ENCODE data around the gene DIP2A.

Gene DIP2A

GRCh38 chr21:46581780-46582307, 123.2 kb downstream of the DIP2A start:
- peaks cover 3% of the 10 kb centered on the region; the same call in 1 of the 2 replicates for H3K4me1 ChIP-seq (ENCODE audit: low read length)
- no peak overlapping the region for H2AFZ ChIP-seq (ENCODE audit: low read depth, low read length)
- H3K9me3 ChIP-seq (ENCODE audit: insufficient read depth, low read length) = peaks cover 3% of the 10 kb centered on the region; the same call in 1 of the 2 replicates
- TF ChIP-seq EZH2phosphoT487 (IDR thresholded peaks at IDR 0.05; ENCODE audit: low read depth) = no peak
- no peak for TF ChIP-seq CTCF (IDR thresholded peaks at IDR 0.05; ENCODE audit: low read depth, low read length)
- H3K9ac ChIP-seq (ENCODE audit: low read length) = no peak overlapping the region
- no peak overlapping the region for H3K4me2 ChIP-seq (ENCODE audit: low read length)
- no peak overlapping the region for H3K27ac ChIP-seq (ENCODE audit: low read length)
- no peaks in the 10 kb centered on the region for H4K20me1 ChIP-seq (ENCODE audit: insufficient read depth, low read length)
- no peaks in the 10 kb centered on the region for H3K79me2 ChIP-seq (ENCODE audit: low read length)
- no peak overlapping the region for H3K4me3 ChIP-seq (ENCODE audit: low read length)
- H3K27me3 ChIP-seq (ENCODE audit: low read depth, low read length) = no peaks in the 10 kb centered on the region
- H3K36me3 ChIP-seq (replicated peaks; ENCODE audit: low read depth, low read length) = peaks cover 20% of the 10 kb centered on the region

GRCh38 chr21:46585191-46585953, 126.7 kb downstream of the DIP2A start:
- no peak for TF ChIP-seq EZH2phosphoT487 (IDR thresholded peaks at IDR 0.05; ENCODE audit: low read depth)
- TF ChIP-seq CTCF (IDR thresholded peaks at IDR 0.05; ENCODE audit: low read depth, low read length) = no peak
- Histone ChIP-seq H3K79me2 (ENCODE audit: low read length) (no peaks in the 10 kb centered on the region), H3K27me3 (ENCODE audit: low read depth, low read length) (no peaks in the 10 kb centered on the region), H3K4me2 (ENCODE audit: low read length) (no peak overlapping the region), H3K36me3 (replicated peaks; ENCODE audit: low read depth, low read length) (peaks cover 20% of the 10 kb centered on the region), H3K9ac (ENCODE audit: low read length) (no peak overlapping the region), H3K9me3 (ENCODE audit: insufficient read depth, low read length) (no peaks in the 10 kb centered on the region), H3K27ac (ENCODE audit: low read length) (no peak overlapping the region), H2AFZ (ENCODE audit: low read depth, low read length) (no peak overlapping the region), H3K4me3 (ENCODE audit: low read length) (no peak overlapping the region), H3K4me1 (ENCODE audit: low read length) (peaks cover 3% of the 10 kb centered on the region; the same call in 1 of the 2 replicates), H4K20me1 (ENCODE audit: insufficient read depth, low read length) (no peaks in the 10 kb centered on the region)

- no peaks in the 10 kb centered on the region for H3K36me3 ChIP-seq (replicated peaks; ENCODE audit: low read depth, low read length)
- H3K9me3 ChIP-seq (ENCODE audit: insufficient read depth, low read length) = no peaks in the 10 kb centered on the region
These were observed 135.6 kb downstream of the DIP2A start for GRCh38 chr21:46594276-46594675.

More at GRCh38 chr21:46594276-46594675, 135.6 kb downstream of the DIP2A start:
- no peaks in the 10 kb centered on the region for H3K79me2 ChIP-seq (ENCODE audit: low read length)
- H3K9ac ChIP-seq (ENCODE audit: low read length) = no peak overlapping the region
- no peaks in the 10 kb centered on the region for H3K4me1 ChIP-seq (ENCODE audit: low read length)
- no peaks in the 10 kb centered on the region for H3K27me3 ChIP-seq (ENCODE audit: low read depth, low read length)
- no peak overlapping the region for H3K4me2 ChIP-seq (ENCODE audit: low read length)
- H2AFZ ChIP-seq (ENCODE audit: low read depth, low read length) = no peak overlapping the region
- no peak overlapping the region for H3K27ac ChIP-seq (ENCODE audit: low read length)
- no peak for TF ChIP-seq CTCF (IDR thresholded peaks at IDR 0.05; ENCODE audit: low read depth, low read length)
- no peak for TF ChIP-seq EZH2phosphoT487 (IDR thresholded peaks at IDR 0.05; ENCODE audit: low read depth)
- no peaks in the 10 kb centered on the region for H4K20me1 ChIP-seq (ENCODE audit: insufficient read depth, low read length)
- H3K4me3 ChIP-seq (ENCODE audit: low read length) = no peak overlapping the region

All from OCI-LY3 (cell line).